ENCODE results near the gene OR56A5.

DNA sequence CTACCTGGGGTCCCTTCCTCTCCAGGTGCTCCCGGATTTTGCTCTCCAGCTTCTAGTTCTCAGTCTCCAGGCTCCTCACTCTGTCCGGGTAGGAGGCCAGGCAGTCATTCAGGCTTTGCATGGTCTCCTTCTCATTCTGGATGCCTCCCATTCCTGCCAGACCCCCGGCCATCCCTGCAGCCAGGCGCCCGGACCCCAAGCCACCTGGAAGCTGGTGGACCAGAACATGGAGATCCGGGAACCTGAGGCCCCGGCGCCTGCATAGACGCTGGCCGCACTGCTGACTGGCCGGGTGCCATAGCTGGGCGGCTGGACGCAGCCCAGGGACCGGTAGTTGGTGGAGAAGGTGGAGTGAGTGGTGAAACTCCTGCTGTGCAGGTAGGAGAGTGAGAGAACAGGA, 26.5 kb upstream of the OR56A5 start:
- no peak for TF ChIP-seq POLR2AphosphoS5 (IDR thresholded peaks at IDR 0.05)
- TF ChIP-seq, protein P1, sequence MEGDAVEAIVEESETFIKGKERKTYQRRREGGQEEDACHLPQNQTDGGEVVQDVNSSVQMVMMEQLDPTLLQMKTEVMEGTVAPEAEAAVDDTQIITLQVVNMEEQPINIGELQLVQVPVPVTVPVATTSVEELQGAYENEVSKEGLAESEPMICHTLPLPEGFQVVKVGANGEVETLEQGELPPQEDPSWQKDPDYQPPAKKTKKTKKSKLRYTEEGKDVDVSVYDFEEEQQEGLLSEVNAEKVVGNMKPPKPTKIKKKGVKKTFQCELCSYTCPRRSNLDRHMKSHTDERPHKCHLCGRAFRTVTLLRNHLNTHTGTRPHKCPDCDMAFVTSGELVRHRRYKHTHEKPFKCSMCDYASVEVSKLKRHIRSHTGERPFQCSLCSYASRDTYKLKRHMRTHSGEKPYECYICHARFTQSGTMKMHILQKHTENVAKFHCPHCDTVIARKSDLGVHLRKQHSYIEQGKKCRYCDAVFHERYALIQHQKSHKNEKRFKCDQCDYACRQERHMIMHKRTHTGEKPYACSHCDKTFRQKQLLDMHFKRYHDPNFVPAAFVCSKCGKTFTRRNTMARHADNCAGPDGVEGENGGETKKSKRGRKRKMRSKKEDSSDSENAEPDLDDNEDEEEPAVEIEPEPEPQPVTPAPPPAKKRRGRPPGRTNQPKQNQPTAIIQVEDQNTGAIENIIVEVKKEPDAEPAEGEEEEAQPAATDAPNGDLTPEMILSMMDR (IDR thresholded peaks at IDR 0.05), result no peak
- no peak for TF ChIP-seq EP300 (IDR thresholded peaks at IDR 0.05)

Data from stomach (tissue), 4 donors.